ENCODE data around the gene EPB41L2. TPM values are rescaled to one million over a fixed set of nuclear protein-coding genes. Genes with fewer than 3 reads are reported as not detected.

Gene EPB41L2
- total and polyA plus RNA-seq, 2 experiments from 2014 or later: 76.2 to 91.7 TPM

GRCh38 chr6:130908188-130908587 is 154.9 kb downstream of the EPB41L2 start:
- Histone ChIP-seq H3K4me2 (no peak overlapping the region), H2AFZ (no peak overlapping the region), H3K4me1 (ENCODE audit: insufficient read depth) (peaks cover 13% of the 10 kb centered on the region), H3K27me3 (ENCODE audit: insufficient read depth) (no peaks in the 10 kb centered on the region), H3K36me3 (ENCODE audit: insufficient read depth) (no peaks in the 10 kb centered on the region), H3K9me2 (ENCODE audit: insufficient read depth) (no peaks in the 10 kb centered on the region), H4K20me1 (replicated peaks; ENCODE audit: insufficient read depth) (no peaks in the 10 kb centered on the region), H3K4me3 (no peak overlapping the region), H3K79me2 (replicated peaks; ENCODE audit: insufficient read depth) (no peaks in the 10 kb centered on the region; the same call in 1 of the 2 replicates), H3F3A (replicated peaks; ENCODE audit: low read depth) (no peaks in the 10 kb centered on the region), H3K27ac (ENCODE audit: low read depth) (no peak overlapping the region)
- H3K4me1 Mint-ChIP-seq: peaks cover 23% of the 10 kb centered on the region
- ATAC-seq: no peak
- no peak for TF ChIP-seq ZNF114 (CRISPR knock-in tag; IDR thresholded peaks at IDR 0.05)
- no peak for TF ChIP-seq CTCF (conservative IDR thresholded peaks at IDR 0.05; ENCODE audit: low read depth in 2 of 2)
- no peak for TF ChIP-seq NANOG (IDR thresholded peaks at IDR 0.05; ENCODE audit: borderline replicate concordance)
- TF ChIP-seq EZH2 (IDR thresholded peaks at IDR 0.05; ENCODE audit: low read depth, unreplicated experiment): no peak
- TF ChIP-seq EZH2phosphoT487 (IDR thresholded peaks at IDR 0.05; ENCODE audit: unreplicated experiment): no peak
- TF ChIP-seq POLR2AphosphoS5 (IDR thresholded peaks at IDR 0.05; ENCODE audit: low read depth): no peak
- no peak for TF ChIP-seq CREB1 (CRISPR knock-in tag; IDR thresholded peaks at IDR 0.05; ENCODE audit: low read depth)
- no peak for TF ChIP-seq ZNF462 (CRISPR knock-in tag; IDR thresholded peaks at IDR 0.05)
- no peak for TF ChIP-seq REST (IDR thresholded peaks at IDR 0.05; ENCODE audit: unreplicated experiment)
- no peak for TF ChIP-seq ETS1 (IDR thresholded peaks at IDR 0.05)
- no peak for TF ChIP-seq JUNB (IDR thresholded peaks at IDR 0.05; ENCODE audit: unreplicated experiment)
- no peak for TF ChIP-seq STAT1 (IDR thresholded peaks at IDR 0.05; ENCODE audit: unreplicated experiment)
- no peak for TF ChIP-seq ZNF331 (CRISPR knock-in tag; IDR thresholded peaks at IDR 0.05; ENCODE audit: low read depth)
- H3K9me3 Mint-ChIP-seq: peaks cover 12% of the 10 kb centered on the region; the same call in 2 of the 3 replicates
- H3K36me3 Mint-ChIP-seq (ENCODE audit: low read depth): peaks cover 13% of the 10 kb centered on the region; the same call in 2 of the 3 replicates
- H3K27me3 Mint-ChIP-seq (ENCODE audit: insufficient read depth, low read depth, poor library complexity): no peaks in the 10 kb centered on the region
- H3K27ac Mint-ChIP-seq: no peak overlapping the region
- no peak for DNase-seq (ENCODE audit: low spot score)
- no peak overlapping the region for H3K4me3 Mint-ChIP-seq

Measured in GM23338 (cell line).